Heart left ventricle (tissue), 13 donors: ENCODE results near the gene CDH13.

ENCODE experiments used
- POLR2A ChIP-seq, 2 donors: fragments of 450-650 bp; IDR thresholded peaks; one replicate each; pipeline ENCODE4 v1.6.1; 2017; ENCODE audit warnings: antibody characterized with exemption in 2 of 2, mild to moderate bottlenecking in 2 of 2, moderate library complexity in 2 of 2
- TF ChIP-seq, protein P1 (sequence below), 12 donors: fragments of 200-600 bp; sonication (generic) in 4 of 12; IDR thresholded peaks; one replicate each; pipeline versions ENCODE4 v1.5.0 to v1.8.0; 2018 to 2022; ENCODE audit warnings: antibody characterized with exemption in 12 of 12, mild to moderate bottlenecking in 5 of 12
- donor health status: ischemic (EF 13 %, LVEDD 7.1; RV severe dilation, severe dysfunction).
- donor health status: DM: no; HTN: yes; CAD: no.
- donor health status: DM: no; HTN: no; CAD: no.
- donor health status: ischemic (EF 25% LVEDD 6.9; RV normal size, moderate dysfunction).
- donor health status: ischemic (EF 25% LVEDD 5.7; RV mildly dilated, moderate dysfunction).
- donor health status: ischemic (EF 35%, LVEDD 5.7; RV mildly dilated, moderate dysfunction).
- donor health status: nonischemic (EF 11% LVEDD 7.7; RV severe dilation, severe dysfunction).
- donor health status: DM: yes; HTN: yes; CAD: no.
- donor health status: PGD.
- donor health status: ischemic (EF 29% LVEDD 5.4; RV normal size, mild dysfunction).
- donor health status: nonischemic (EF 23%, LVEDD 6.1; RV moderate dilation, normal function).

DNA sequence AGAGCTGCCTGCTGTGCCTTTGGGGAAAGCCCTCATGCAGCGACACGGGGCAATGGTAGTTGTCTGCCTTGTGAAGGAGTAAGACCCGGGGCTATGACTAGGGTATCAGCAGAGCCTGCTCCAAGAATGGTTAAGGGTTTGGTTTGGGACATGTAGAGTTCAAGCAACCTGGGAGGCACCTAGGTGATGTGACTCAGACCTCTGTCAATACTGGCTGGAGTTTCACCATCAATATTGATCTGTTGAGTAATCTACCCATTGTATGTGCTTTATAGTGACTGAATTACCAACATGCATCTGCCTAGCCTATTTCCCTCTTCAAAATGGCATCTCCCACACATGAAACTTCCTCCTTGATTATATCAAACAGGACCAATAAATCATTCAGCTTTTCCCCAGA is 782.6 kb downstream of the CDH13 start:
- TF ChIP-seq POLR2A (IDR thresholded peaks at IDR 0.05): no peak
- TF ChIP-seq, protein P1, sequence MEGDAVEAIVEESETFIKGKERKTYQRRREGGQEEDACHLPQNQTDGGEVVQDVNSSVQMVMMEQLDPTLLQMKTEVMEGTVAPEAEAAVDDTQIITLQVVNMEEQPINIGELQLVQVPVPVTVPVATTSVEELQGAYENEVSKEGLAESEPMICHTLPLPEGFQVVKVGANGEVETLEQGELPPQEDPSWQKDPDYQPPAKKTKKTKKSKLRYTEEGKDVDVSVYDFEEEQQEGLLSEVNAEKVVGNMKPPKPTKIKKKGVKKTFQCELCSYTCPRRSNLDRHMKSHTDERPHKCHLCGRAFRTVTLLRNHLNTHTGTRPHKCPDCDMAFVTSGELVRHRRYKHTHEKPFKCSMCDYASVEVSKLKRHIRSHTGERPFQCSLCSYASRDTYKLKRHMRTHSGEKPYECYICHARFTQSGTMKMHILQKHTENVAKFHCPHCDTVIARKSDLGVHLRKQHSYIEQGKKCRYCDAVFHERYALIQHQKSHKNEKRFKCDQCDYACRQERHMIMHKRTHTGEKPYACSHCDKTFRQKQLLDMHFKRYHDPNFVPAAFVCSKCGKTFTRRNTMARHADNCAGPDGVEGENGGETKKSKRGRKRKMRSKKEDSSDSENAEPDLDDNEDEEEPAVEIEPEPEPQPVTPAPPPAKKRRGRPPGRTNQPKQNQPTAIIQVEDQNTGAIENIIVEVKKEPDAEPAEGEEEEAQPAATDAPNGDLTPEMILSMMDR (IDR thresholded peaks at IDR 0.05): no peak
